Measurements from ENCODE around the gene CTAGE8. TPM values are rescaled to one million over a fixed set of nuclear protein-coding genes. Genes with fewer than 3 reads are reported as not detected.

CTAGE8 gene
- total RNA-seq (2014; rRNA removed; shearing (Covaris generic)): not detected in 2 replicates

DNA sequence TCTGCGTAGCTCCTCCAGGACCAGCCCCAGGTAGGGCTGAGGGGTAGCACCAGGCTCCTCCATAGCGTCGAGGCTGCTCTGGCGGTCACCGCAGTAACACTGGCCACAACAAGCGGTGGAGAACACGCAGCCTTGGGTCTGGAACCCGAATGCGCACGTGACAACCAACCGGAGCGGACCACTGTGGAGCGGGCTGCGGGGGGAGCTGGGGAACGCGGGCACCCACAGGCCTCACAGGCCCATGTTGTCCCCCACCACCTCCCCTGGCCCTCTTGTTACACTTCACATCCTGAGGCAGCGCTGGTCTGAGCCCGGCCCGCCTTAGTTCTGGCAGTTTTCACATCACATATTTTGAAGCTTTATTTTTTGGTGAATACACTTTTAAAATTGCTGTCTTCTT is at the start of gene CTAGE8:
Gene CTAGE8 (minus strand): TSS at position 101 of the 400 bp plus-strand sequence. CDS start 38 bp downstream, at position 63.

DNA sequence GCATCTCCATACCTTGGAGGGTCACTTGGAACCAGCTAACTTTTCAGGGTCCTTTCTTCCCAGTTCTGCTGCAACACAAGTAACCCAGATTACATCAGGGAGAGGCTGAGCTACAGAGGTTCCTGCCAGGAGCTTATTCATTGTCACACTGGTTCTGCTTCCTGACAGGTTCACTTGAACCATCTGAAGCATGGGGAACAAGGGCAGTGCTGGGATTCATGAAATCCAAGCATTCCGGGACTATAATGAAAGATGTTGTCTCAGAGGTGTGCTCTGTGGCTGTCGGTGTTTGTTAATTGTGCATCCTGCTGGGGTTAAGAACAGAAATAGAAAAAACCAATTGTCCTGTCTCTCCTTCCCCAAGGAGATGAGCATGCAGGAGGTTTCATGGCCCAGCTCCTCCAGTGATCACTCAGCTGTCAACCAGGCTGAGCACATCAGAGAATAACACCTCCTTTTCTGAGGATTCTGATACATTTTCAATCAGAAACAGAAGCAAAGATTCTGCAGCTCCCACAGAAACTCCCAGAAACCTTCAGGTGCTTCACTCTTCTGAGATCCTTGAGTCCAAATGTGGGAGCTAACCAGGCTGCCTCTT is 42.9 kb upstream of the CTAGE8 start, which contains the start of gene OR2A1:
Gene OR2A1 (plus strand): TSS at position 548 of the 598 bp plus-strand sequence. CDS start 5,706 bp downstream, outside the sequence.

DNA sequence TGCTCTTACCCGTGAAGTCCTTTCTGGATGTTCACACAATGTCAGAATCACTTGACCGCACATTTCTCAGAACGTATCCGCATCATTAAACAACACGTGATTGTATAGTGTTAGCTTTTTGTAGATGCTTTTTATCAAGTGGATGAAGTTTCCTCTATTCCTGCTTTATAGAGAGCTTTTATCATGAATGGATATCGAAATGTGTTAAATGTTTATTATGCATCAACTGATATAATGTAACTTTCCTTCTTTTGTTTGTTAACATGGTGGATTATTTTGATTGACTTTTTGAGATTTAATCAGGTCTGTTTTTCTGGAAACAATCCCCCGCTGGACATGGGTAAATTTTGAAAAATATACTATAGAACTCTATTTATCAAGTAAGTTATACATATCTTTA is 4.4 kb downstream of the CTAGE8 start, which contains the start of gene OR2A7:
Gene OR2A7 (minus strand): TSS at position 101 of the 400 bp plus-strand sequence. CDS start 5,164 bp downstream, outside the sequence.

DNA sequence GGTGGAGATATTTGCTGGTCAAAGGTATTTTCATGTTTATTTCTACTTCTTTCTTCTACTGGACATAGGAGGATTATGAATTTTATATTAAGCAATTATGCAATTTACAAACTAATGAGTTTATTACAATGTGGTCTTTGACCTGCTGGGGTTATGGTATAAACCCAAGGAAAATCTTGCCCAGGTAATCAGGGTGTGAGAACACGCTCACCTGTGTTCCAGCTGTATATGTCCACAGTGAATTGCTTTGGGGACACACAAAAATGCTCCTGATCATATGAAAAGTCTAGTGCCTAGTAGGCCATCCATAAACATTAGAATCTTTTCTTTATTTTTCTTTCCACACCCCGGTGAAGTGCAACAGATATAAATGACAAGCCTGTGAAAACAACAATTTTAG is 29.7 kb downstream of the CTAGE8 start, which contains the start of gene OR2A42:
Gene OR2A42 (minus strand): TSS at position 241 of the 400 bp plus-strand sequence. CDS start 6,762 bp downstream, outside the sequence.

Other genes starting within 250 kb of the CTAGE8 start
- not detected in 2 replicates for gene OR2A5, start 220.3 kb downstream of the CTAGE8 start, total RNA-seq (2014; rRNA removed; shearing (Covaris generic))
- not detected in 2 replicates for gene OR2A25, start 199.5 kb downstream of the CTAGE8 start, total RNA-seq (2014; rRNA removed; shearing (Covaris generic))
- not detected in 2 replicates for gene OR2A12, start 183.0 kb downstream of the CTAGE8 start, total RNA-seq (2014; rRNA removed; shearing (Covaris generic))
- not detected in 2 replicates for gene OR2A2, start 159.7 kb downstream of the CTAGE8 start, total RNA-seq (2014; rRNA removed; shearing (Covaris generic))
- gene OR2A14, start 146.1 kb downstream of the CTAGE8 start, total RNA-seq (2014; rRNA removed; shearing (Covaris generic)): not detected in 2 replicates
- not detected in 2 replicates for gene CTAGE4, start 85.8 kb downstream of the CTAGE8 start, total RNA-seq (2014; rRNA removed; shearing (Covaris generic))
- 0.03 TPM in 1 of 2 replicates, not detected in the other for gene ARHGEF35, start 73.5 kb downstream of the CTAGE8 start, total RNA-seq (2014; rRNA removed; shearing (Covaris generic))
- not detected in 2 replicates for gene OR2A42, start 29.7 kb downstream of the CTAGE8 start, total RNA-seq (2014; rRNA removed; shearing (Covaris generic))
- not detected in 2 replicates for gene OR2A7, start 4.5 kb downstream of the CTAGE8 start, total RNA-seq (2014; rRNA removed; shearing (Covaris generic))
- gene OR2A1, start 43.1 kb upstream of the CTAGE8 start, total RNA-seq (2014; rRNA removed; shearing (Covaris generic)): not detected in 2 replicates
- gene ARHGEF5, start 86.1 kb upstream of the CTAGE8 start, total RNA-seq (2014; rRNA removed; shearing (Covaris generic)): 1.4 and 2.3 TPM in 2 replicates
- not detected in 2 replicates for gene NOBOX, start 134.4 kb upstream of the CTAGE8 start, total RNA-seq (2014; rRNA removed; shearing (Covaris generic))